Measurements from ENCODE around the gene NRBP1. TPM values are rescaled to one million over a fixed set of nuclear protein-coding genes. Genes with fewer than 3 reads are reported as not detected.
"Not testable (repeated sequence)": the region's sequence is repeated elsewhere in the genome, so short reads cannot be mapped to it uniquely, and the experiment has no call there.

The NRBP1 gene
- total RNA-seq, 2 experiments from 2014 or later: 57.0 to 62.5 TPM

DNA sequence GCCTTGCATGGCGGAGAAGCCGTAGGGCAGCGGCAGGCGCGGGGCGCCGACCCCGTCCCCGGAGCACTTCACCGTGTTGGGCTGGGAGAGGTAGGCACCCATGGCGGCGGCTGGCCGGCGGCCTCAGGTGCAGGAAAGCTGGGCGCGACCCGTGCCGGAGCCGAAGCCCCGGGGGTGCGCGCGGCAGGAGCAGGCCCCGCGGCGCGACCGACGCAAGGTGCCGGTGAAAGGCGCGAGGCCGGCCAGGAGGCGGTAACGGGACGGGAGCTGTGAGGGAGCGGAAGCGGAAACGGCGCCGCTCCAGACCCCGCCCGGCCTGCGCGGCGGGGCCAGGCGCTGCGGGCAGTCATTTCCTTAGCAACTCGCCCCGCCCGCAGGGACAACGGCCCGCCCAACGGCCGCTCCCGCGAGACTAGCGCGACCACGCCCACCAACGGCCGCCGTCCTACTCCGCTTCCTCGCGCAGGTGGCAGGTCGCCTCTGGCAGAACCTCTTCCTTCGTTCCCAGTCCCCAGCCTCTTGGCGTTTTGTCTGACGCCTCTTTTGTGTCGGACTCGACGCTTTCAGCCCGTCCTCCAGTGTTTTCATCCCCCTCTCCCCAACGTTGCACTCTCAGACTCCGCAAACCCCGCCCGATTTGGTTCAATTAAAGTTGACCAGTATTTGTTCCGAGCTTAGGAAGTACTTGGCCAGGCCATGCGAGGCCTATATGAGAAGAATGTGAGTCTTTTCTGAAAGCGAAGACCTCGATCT, 18.9 kb upstream of the NRBP1 start, which contains the start of gene PPM1G:
PPM1G (minus strand) TSS at position 271 of the 753 bp plus-strand sequence; CDS start at position 102, 169 bp downstream.
- peaks cover 23% of the 10 kb centered on the region for H3K4me1 Mint-ChIP-seq
- peak within 1 kb of the TSS; percentile 94 for H3K4me3 Mint-ChIP-seq
- peak within 1 kb of the TSS; percentile 93 for H3K27ac Mint-ChIP-seq
- peaks cover 24% of the 10 kb centered on the region for H3K36me3 Mint-ChIP-seq
- peaks cover 4% of the 10 kb centered on the region for H3K27me3 Mint-ChIP-seq
- DNase-seq: peak; percentile 98
- peaks cover 2% of the 10 kb centered on the region for H3K9me3 Mint-ChIP-seq

DNA sequence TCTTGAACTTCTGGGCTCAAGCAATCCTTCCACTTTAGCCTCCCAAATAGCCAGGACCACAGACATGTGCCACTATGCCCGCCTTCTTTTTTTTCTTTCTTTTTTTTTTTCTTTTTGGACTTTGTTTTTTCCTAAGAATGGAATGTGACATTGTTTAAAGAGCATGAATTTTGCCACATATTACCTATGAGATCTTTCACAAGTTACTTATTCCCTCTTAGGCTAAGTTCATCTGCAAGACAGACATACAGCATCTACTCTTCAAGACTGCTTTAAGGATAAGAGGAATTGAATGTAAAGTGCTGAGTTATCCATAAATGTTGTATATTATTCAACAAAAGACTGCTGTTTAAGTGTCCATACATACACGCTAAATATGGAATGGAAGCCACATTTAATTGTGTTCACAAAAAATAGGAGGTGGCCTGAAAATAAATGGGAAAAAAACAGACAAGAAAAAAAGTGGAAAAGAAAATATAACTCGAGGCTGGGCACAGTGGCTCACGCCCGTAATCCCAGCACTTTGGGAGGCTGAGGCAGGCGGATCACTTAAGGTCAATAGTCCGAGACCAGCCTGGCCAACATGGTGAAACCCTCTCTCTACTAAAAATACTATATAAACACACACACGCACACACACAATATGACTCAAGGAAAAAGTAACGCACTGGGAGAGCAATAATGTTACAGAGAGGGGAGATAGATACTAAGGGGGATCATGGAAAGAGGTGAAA, 15.8 kb upstream of the NRBP1 start:
- H3K36me3 Mint-ChIP-seq: peaks cover 11% of the 10 kb centered on the region
- no peak for DNase-seq
- H3K27ac Mint-ChIP-seq: no peak overlapping the region
- no peak overlapping the region for H3K4me3 Mint-ChIP-seq
- H3K9me3 Mint-ChIP-seq: peaks cover 2% of the 10 kb centered on the region
- H3K4me1 Mint-ChIP-seq: peaks cover 12% of the 10 kb centered on the region
- peaks cover 4% of the 10 kb centered on the region for H3K27me3 Mint-ChIP-seq

DNA sequence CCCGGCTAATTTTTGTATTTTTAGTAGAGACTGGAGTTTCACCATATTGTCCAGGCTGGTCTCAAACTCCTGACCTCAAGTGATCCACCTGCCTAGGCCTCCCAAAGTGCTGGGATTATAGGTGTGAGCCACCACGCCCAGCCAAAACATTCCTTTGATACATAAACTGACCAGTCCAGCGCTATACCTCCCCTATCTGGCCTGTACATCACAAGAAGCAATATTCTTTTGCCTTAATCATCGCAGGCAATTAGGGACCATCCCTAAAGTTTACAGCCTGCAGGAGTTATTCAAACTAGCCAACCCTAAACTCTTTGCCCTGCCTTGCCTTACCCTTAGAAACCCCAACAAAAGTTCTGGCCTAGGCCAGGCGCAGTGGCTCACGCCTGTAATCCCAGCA, 12.3 kb upstream of the NRBP1 start:
- Mint-ChIP-seq H3K9me3 (peaks cover 2% of the 10 kb centered on the region), H3K36me3 (no peaks in the 10 kb centered on the region), H3K27ac (no peak overlapping the region), H3K4me3 (no peak overlapping the region), H3K4me1 (no peaks in the 10 kb centered on the region), H3K27me3 (peaks cover 4% of the 10 kb centered on the region)
- DNase-seq: no peak

- H3K4me1 Mint-ChIP-seq: no peaks in the 10 kb centered on the region
- no peaks in the 10 kb centered on the region for H3K27me3 Mint-ChIP-seq
- no peaks in the 10 kb centered on the region for H3K9me3 Mint-ChIP-seq
- DNase-seq: no peak
- no peak overlapping the region for H3K4me3 Mint-ChIP-seq
- H3K36me3 Mint-ChIP-seq: no peaks in the 10 kb centered on the region
- no peak overlapping the region for H3K27ac Mint-ChIP-seq
These were observed 7.4 kb upstream of the NRBP1 start for GRCh38 chr2:27420996-27421395.

- Mint-ChIP-seq H3K4me3 (no peak overlapping the region), H3K36me3 (no peaks in the 10 kb centered on the region), H3K27me3 (no peaks in the 10 kb centered on the region), H3K9me3 (no peaks in the 10 kb centered on the region), H3K4me1 (no peaks in the 10 kb centered on the region), H3K27ac (no peak overlapping the region)
- no peak for DNase-seq
These were observed 6.7 kb upstream of the NRBP1 start for GRCh38 chr2:27421660-27422250.

GRCh38 chr2:27422958-27423357, 5.5 kb upstream of the NRBP1 start:
- Mint-ChIP-seq H3K4me1 (peaks cover 8% of the 10 kb centered on the region), H3K27me3 (no peaks in the 10 kb centered on the region), H3K4me3 (no peak overlapping the region), H3K36me3 (no peaks in the 10 kb centered on the region), H3K9me3 (no peaks in the 10 kb centered on the region), H3K27ac (no peak overlapping the region)
- DNase-seq: no peak

DNA sequence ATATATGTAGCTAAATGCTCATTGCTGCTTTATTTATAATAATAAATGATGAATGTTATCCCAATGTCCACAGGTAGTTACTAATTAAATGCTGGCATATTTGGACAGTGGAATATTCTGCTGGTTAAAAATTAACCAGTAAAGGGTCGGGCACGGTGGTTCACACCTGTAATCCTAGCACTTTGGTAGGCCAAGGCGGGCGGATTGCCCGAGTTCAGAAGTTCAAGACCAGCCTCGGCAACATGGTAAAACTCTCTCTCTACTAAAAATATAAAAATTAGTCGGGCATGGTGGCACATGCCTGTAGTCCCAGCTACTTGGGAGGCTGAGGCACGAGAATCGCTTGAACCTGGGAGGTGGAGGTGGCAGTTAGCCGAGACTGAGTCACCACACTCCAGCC, 3.4 kb upstream of the NRBP1 start:
- H3K9me3 Mint-ChIP-seq, H3K4me3 Mint-ChIP-seq, DNase-seq, H3K36me3 Mint-ChIP-seq, H3K27ac Mint-ChIP-seq, H3K27me3 Mint-ChIP-seq: not testable (repeated sequence)
- H3K4me1 Mint-ChIP-seq: peaks cover 16% of the 10 kb centered on the region

GRCh38 chr2:27427863-27428212, 593 bp upstream of the NRBP1 start:
- H3K4me3 Mint-ChIP-seq: peak overlapping the region; percentile 98
- H3K27ac Mint-ChIP-seq: peak overlapping the region; percentile 98
- peaks cover 28% of the 10 kb centered on the region for H3K4me1 Mint-ChIP-seq
- no peak for DNase-seq
- H3K27me3 Mint-ChIP-seq: no peaks in the 10 kb centered on the region
- H3K9me3 Mint-ChIP-seq: no peaks in the 10 kb centered on the region
- H3K36me3 Mint-ChIP-seq: peaks cover 7% of the 10 kb centered on the region

DNA sequence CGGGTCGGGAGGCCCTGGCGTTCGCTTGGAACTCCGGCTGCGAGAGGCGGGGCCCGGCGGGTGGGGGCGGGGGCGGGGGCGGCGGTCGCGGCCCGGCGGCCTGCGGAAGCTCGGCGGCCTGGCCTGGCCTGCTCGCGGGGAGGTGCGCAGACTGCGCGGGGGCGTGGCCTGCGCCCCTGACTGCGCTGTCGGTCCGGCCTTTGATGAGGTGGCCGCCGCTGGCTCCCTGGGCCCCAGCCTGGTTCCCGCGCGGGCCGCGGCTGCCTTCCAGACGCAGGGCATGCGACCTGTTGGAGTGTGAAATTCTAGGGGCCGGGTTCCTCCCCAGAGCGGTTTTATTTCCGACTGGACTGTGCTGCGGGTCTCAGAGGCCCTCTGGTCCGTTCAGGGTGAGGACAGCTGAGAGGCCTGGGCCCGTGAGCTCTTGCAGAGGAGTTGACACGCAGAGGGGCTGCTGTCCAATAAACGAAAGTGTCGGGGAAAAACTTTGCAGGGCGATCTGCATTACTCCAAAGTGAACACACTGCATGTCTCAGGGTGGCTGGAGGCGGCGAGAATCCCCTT, 629 bp downstream of the NRBP1 start:
- Mint-ChIP-seq H3K27ac (peak overlapping the region; percentile 95), H3K36me3 (peaks cover 13% of the 10 kb centered on the region), H3K4me3 (peak overlapping the region; percentile 98), H3K27me3 (no peaks in the 10 kb centered on the region), H3K9me3 (no peaks in the 10 kb centered on the region), H3K4me1 (peaks cover 30% of the 10 kb centered on the region)
- DNase-seq: peak; percentile 89

GRCh38 chr2:27431395-27431794, 3.0 kb downstream of the NRBP1 start:
- H3K27me3 Mint-ChIP-seq: no peaks in the 10 kb centered on the region
- H3K9me3 Mint-ChIP-seq: no peaks in the 10 kb centered on the region
- DNase-seq: peak; percentile 36
- H3K36me3 Mint-ChIP-seq: peaks cover 13% of the 10 kb centered on the region
- H3K4me3 Mint-ChIP-seq: peak overlapping the region; percentile 65
- peak overlapping the region; percentile 95 for H3K27ac Mint-ChIP-seq
- H3K4me1 Mint-ChIP-seq: peaks cover 30% of the 10 kb centered on the region

- H3K4me3 Mint-ChIP-seq: no peak overlapping the region
- H3K36me3 Mint-ChIP-seq: peaks cover 16% of the 10 kb centered on the region
- H3K27ac Mint-ChIP-seq: no peak overlapping the region
- no peak for DNase-seq
- H3K4me1 Mint-ChIP-seq: peaks cover 9% of the 10 kb centered on the region
- no peaks in the 10 kb centered on the region for H3K27me3 Mint-ChIP-seq
- H3K9me3 Mint-ChIP-seq: no peaks in the 10 kb centered on the region
These were observed 7.2 kb downstream of the NRBP1 start for GRCh38 chr2:27435628-27436027.

GRCh38 chr2:27441226-27441926, 12.9 kb downstream of the NRBP1 start:
- Mint-ChIP-seq H3K9me3 (no peaks in the 10 kb centered on the region), H3K27ac (no peak overlapping the region), H3K4me3 (no peak overlapping the region), H3K4me1 (peaks cover 7% of the 10 kb centered on the region), H3K36me3 (peaks cover 24% of the 10 kb centered on the region), H3K27me3 (no peaks in the 10 kb centered on the region)
- no peak for DNase-seq

GRCh38 chr2:27441958-27442919, 13.8 kb downstream of the NRBP1 start, which contains the start of gene KRTCAP3:
KRTCAP3 (plus strand) TSS chr2:27442381; CDS start chr2:27442413, 32 bp downstream.
- DNase-seq: peak; percentile 53
- Mint-ChIP-seq H3K4me1 (peaks cover 7% of the 10 kb centered on the region), H3K27me3 (no peaks in the 10 kb centered on the region), H3K36me3 (peaks cover 24% of the 10 kb centered on the region), H3K27ac (peak within 1 kb of the TSS; percentile 54), H3K4me3 (peak within 1 kb of the TSS; percentile 24), H3K9me3 (no peaks in the 10 kb centered on the region)

- Mint-ChIP-seq H3K4me1 (peaks cover 7% of the 10 kb centered on the region), H3K27ac (peak overlapping the region; percentile 54), H3K9me3 (no peaks in the 10 kb centered on the region), H3K27me3 (no peaks in the 10 kb centered on the region), H3K4me3 (peak overlapping the region; percentile 24), H3K36me3 (peaks cover 24% of the 10 kb centered on the region)
- DNase-seq: no peak
These were observed 14.5 kb downstream of the NRBP1 start for GRCh38 chr2:27442920-27443282.

Measured in activated naive CD8-positive, alpha-beta T cell treated with anti-CD3 and anti-CD28 coated beads for 36 hours (primary cell).